ENCODE results near the gene TUBD1.
"Not testable (repeated sequence)": the region's sequence is repeated elsewhere in the genome, so short reads cannot be mapped to it uniquely, and the experiment has no call there.

TUBD1 gene

GRCh38 chr17:59892924-59893675 lies at the start of gene TUBD1, which contains the start of gene RPS6KB1:
Gene TUBD1 (minus strand): TSS chr17:59892943. CDS start chr17:59891002, 1,941 bp downstream.
Gene RPS6KB1 (plus strand): TSS chr17:59893121. CDS start chr17:59893185, 64 bp downstream.
- peak; percentile 94 for DNase-seq (ENCODE audit: low read depth)

- DNase-seq (ENCODE audit: low read depth): no peak
Observed at GRCh38 chr17:59941131-59941530, 48.4 kb upstream of the TUBD1 start.

- not testable (repeated sequence) for DNase-seq (ENCODE audit: low read depth)
Observed at GRCh38 chr17:59940697-59941096, 48.0 kb upstream of the TUBD1 start.

GRCh38 chr17:59933317-59933716 lies 40.6 kb upstream of the TUBD1 start:
- not testable (repeated sequence) for DNase-seq (ENCODE audit: low read depth)

- not testable (repeated sequence) for DNase-seq (ENCODE audit: low read depth)
Observed at GRCh38 chr17:59930768-59931167, 38.0 kb upstream of the TUBD1 start.

- DNase-seq (ENCODE audit: low read depth): not testable (repeated sequence)
Observed at GRCh38 chr17:59930121-59930520, 37.4 kb upstream of the TUBD1 start.

GRCh38 chr17:59920637-59921036 lies 27.9 kb upstream of the TUBD1 start:
- DNase-seq (ENCODE audit: low read depth): not testable (repeated sequence)

GRCh38 chr17:59916446-59916845 lies 23.7 kb upstream of the TUBD1 start:
- DNase-seq (ENCODE audit: low read depth): no peak

- no peak for DNase-seq (ENCODE audit: low read depth)
Observed at GRCh38 chr17:59914274-59914854, 21.6 kb upstream of the TUBD1 start.

- DNase-seq (ENCODE audit: low read depth): no peak
Observed at GRCh38 chr17:59907467-59907866, 14.7 kb upstream of the TUBD1 start.

GRCh38 chr17:59903455-59903854 lies 10.7 kb upstream of the TUBD1 start:
- no peak for DNase-seq (ENCODE audit: low read depth)

- no peak for DNase-seq (ENCODE audit: low read depth)
Observed at GRCh38 chr17:59901604-59902003, 8.9 kb upstream of the TUBD1 start.

- no peak for DNase-seq (ENCODE audit: low read depth)
Observed at GRCh38 chr17:59899099-59899498, 6.4 kb upstream of the TUBD1 start.

GRCh38 chr17:59897090-59897489 lies 4.3 kb upstream of the TUBD1 start:
- DNase-seq (ENCODE audit: low read depth): no peak

- no peak for DNase-seq (ENCODE audit: low read depth)
Observed at GRCh38 chr17:59893676-59894100, 945 bp upstream of the TUBD1 start.

- DNase-seq (ENCODE audit: low read depth): no peak
Observed at GRCh38 chr17:59892251-59892923, 356 bp downstream of the TUBD1 start.

GRCh38 chr17:59890720-59891119 lies 2.0 kb downstream of the TUBD1 start:
- DNase-seq (ENCODE audit: low read depth): no peak

- no peak for DNase-seq (ENCODE audit: low read depth)
Observed at GRCh38 chr17:59888145-59888750, 4.5 kb downstream of the TUBD1 start.

- no peak for DNase-seq (ENCODE audit: low read depth)
Observed at GRCh38 chr17:59884861-59885260, 7.9 kb downstream of the TUBD1 start.

- no peak for DNase-seq (ENCODE audit: low read depth)
Observed at GRCh38 chr17:59878624-59879023, 14.1 kb downstream of the TUBD1 start.

- DNase-seq (ENCODE audit: low read depth): no peak
Observed at GRCh38 chr17:59877965-59878364, 14.8 kb downstream of the TUBD1 start.

- DNase-seq (ENCODE audit: low read depth): no peak
Observed at GRCh38 chr17:59876107-59876506, 16.6 kb downstream of the TUBD1 start.

- no peak for DNase-seq (ENCODE audit: low read depth)
Observed at GRCh38 chr17:59874376-59874775, 18.4 kb downstream of the TUBD1 start.

All from activated T-cell treated with anti-CD3 and anti-CD28 coated beads for 48 hours (primary cell).